ENCODE measurements around the gene NPEPPS.

Gene NPEPPS

DNA sequence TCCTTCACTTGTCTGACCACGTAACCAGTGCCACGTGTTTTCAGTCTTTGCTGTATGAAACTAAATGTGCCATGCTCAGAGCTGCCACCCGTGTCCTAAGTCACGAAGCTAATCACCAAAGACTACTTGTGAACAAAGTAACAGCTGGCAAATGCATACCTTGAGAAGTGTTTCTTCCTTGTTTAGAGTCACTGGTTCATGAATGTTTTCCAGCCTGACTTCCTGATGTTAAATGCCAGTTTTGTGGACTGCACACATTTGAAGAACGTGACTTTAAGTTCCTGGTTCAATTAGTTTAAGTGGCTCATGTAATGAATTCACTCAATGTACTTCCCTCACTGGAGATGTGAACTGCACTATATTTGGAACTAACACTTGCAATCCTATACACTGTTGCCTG, 98.9 kb downstream of the NPEPPS start:
- Histone ChIP-seq H3K27ac (ENCODE audit: insufficient read depth in 1 of 2, low read depth in 1 of 2, low read length in 2 of 2, poor library complexity in 1 of 2, severe bottlenecking in 2 of 2) (no peak overlapping the region), H3K4me3 (ENCODE audit: control insufficient read depth in 1 of 7, extremely low read depth in 1 of 7, insufficient read depth in 4 of 7, low read depth in 2 of 7, low read length in 6 of 7) (no peak overlapping the region), H3K36me3 (ENCODE audit: control insufficient read depth in 4 of 4, insufficient read depth in 4 of 4, low read length in 3 of 4) (peaks cover 0 to 3% (median 2%) of the 10 kb centered on the region in 4 experiments), H3K9me3 (ENCODE audit: control extremely low read depth in 1 of 5, control insufficient read depth in 4 of 5, insufficient read depth in 2 of 5, low read depth in 1 of 5, low read length in 4 of 5) (no peaks in the 10 kb centered on the region), H3K4me1 (ENCODE audit: control extremely low read depth in 1 of 4, control insufficient read depth in 4 of 4, insufficient read depth in 4 of 4, low read length in 3 of 4) (peaks cover 0 to 2% (median 0%) of the 10 kb centered on the region in 4 experiments), H3K27me3 (replicated peaks in 2 of 5; ENCODE audit: control insufficient read depth in 4 of 5, insufficient read depth in 5 of 5, low read length in 4 of 5) (no peaks in the 10 kb centered on the region)
- WGBS (ENCODE audit: insufficient coverage): 83% methylated on average over 5 of the region's 5 CpGs
- ChIA-PET POLR2A (no interaction called here), CTCF (interaction anchor here (0.9 to 1.7 kb wide), 3 partner anchors 11 to 17 kb away, joined by 3 to 4 read pairs (median 4); no protein-coding TSS in a partner anchor)
- no peak for DNase-seq

DNA sequence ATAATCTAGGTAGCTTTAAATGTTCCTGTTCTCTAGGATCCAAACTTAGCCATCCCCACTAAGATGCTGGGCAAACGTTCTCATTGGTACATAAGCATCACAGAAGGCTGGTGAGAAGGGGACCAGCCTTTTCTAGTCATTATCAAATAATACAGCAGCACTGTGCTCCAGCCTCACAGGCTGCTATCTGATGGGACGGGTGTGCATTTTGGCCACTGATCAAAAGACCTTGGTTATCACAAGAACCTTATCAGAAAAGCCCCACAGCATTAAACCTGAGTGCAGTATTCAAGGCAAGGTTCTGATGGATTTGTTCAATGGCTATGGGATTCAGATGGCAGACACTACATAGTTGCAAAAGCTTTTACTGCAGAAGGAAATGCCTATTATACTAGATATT, 99.7 kb downstream of the NPEPPS start:
- Histone ChIP-seq H3K27ac (ENCODE audit: insufficient read depth in 1 of 2, low read depth in 1 of 2, low read length in 2 of 2, poor library complexity in 1 of 2, severe bottlenecking in 2 of 2) (no peak overlapping the region), H3K9me3 (ENCODE audit: control extremely low read depth in 1 of 5, control insufficient read depth in 4 of 5, insufficient read depth in 2 of 5, low read depth in 1 of 5, low read length in 4 of 5) (no peaks in the 10 kb centered on the region), H3K36me3 (ENCODE audit: control insufficient read depth in 4 of 4, insufficient read depth in 4 of 4, low read length in 3 of 4) (peaks cover 0 to under 1% (median 0%) of the 10 kb centered on the region in 4 experiments), H3K27me3 (replicated peaks in 2 of 5; ENCODE audit: control insufficient read depth in 4 of 5, insufficient read depth in 5 of 5, low read length in 4 of 5) (no peaks in the 10 kb centered on the region), H3K4me3 (ENCODE audit: control insufficient read depth in 1 of 7, extremely low read depth in 1 of 7, insufficient read depth in 4 of 7, low read depth in 2 of 7, low read length in 6 of 7) (no peak overlapping the region), H3K4me1 (ENCODE audit: control extremely low read depth in 1 of 4, control insufficient read depth in 4 of 4, insufficient read depth in 4 of 4, low read length in 3 of 4) (peaks cover 0 to 2% (median 0%) of the 10 kb centered on the region in 4 experiments)
- DNase-seq: no peak
- CTCF ChIA-PET: interaction anchor here (0.9 to 1.2 kb wide), 2 partner anchors 12 to 16 kb away, joined by 3 to 4 read pairs; no protein-coding TSS in a partner anchor
- POLR2A ChIA-PET: no interaction called here
- WGBS (ENCODE audit: insufficient coverage): no CpG with 5 or more reads among the region's 2 CpGs

DNA sequence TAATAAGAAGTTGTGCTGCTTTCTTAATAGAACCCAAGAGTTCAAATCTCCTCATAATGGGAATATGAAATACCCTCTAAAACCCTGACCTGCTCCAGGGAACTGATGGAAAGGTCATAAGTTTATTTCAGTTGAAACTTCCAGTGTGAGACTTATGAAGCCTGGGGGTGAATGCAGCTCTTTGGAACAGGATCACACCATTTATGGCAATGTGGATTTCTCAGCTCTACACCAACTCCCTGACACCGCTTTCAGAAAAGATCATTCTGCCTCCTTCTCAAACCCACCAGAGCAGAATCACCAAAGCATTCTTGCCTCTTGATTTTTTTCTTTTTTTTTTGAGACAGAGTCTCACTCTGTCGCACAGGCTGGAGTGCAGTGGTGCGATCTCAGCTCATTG, 102.1 kb downstream of the NPEPPS start:
- Histone ChIP-seq H3K27ac (ENCODE audit: insufficient read depth in 1 of 2, low read depth in 1 of 2, low read length in 2 of 2, poor library complexity in 1 of 2, severe bottlenecking in 2 of 2) (no peak overlapping the region), H3K9me3 (ENCODE audit: control extremely low read depth in 1 of 5, control insufficient read depth in 4 of 5, insufficient read depth in 2 of 5, low read depth in 1 of 5, low read length in 4 of 5) (no peaks in the 10 kb centered on the region), H3K4me3 (ENCODE audit: control insufficient read depth in 1 of 7, extremely low read depth in 1 of 7, insufficient read depth in 4 of 7, low read depth in 2 of 7, low read length in 6 of 7) (no peak overlapping the region), H3K36me3 (ENCODE audit: control insufficient read depth in 4 of 4, insufficient read depth in 4 of 4, low read length in 3 of 4) (peaks cover 0 to 4% (median 0%) of the 10 kb centered on the region in 4 experiments), H3K27me3 (replicated peaks in 2 of 5; ENCODE audit: control insufficient read depth in 4 of 5, insufficient read depth in 5 of 5, low read length in 4 of 5) (no peaks in the 10 kb centered on the region), H3K4me1 (ENCODE audit: control extremely low read depth in 1 of 4, control insufficient read depth in 4 of 4, insufficient read depth in 4 of 4, low read length in 3 of 4) (peaks cover 0 to 5% (median 4%) of the 10 kb centered on the region in 4 experiments)
- no peak for DNase-seq
- WGBS (ENCODE audit: insufficient coverage): 100% methylated on average over 3 of the region's 3 CpGs
- POLR2A ChIA-PET: interaction anchor here (0.7 kb wide), 1 partner anchor 558 kb away, joined by 3 read pairs; no protein-coding TSS in a partner anchor
- CTCF ChIA-PET: interaction anchor here (3.8 kb wide), 1 partner anchor 18 kb away, joined by 14 read pairs; no protein-coding TSS in a partner anchor

DNA sequence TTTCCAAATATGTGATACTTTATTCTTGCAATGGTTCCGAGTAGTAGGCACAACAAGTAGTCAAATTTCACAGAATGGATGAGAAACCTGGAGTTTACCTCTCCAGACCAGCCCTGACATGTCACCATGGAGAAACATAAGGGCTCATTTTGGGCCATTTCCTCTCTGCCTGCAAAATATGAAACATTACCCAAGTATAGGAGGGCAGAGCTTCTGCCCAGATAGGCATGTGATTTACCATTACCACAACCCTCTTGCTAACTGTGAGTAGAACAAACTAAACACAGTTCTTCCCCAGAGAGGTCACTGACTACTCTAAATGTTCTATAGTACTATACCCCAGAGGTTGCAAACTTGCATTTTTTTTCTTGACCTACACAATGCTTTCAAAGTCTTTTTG, 103.1 kb downstream of the NPEPPS start:
- ChIA-PET CTCF (interaction anchor here (2.0 to 3.8 kb wide), 2 partner anchors 10 to 19 kb away, joined by 4 to 14 read pairs; no protein-coding TSS in a partner anchor), POLR2A (no interaction called here)
- Histone ChIP-seq H3K27ac (ENCODE audit: insufficient read depth in 1 of 2, low read depth in 1 of 2, low read length in 2 of 2, poor library complexity in 1 of 2, severe bottlenecking in 2 of 2) (no peak overlapping the region), H3K36me3 (ENCODE audit: control insufficient read depth in 4 of 4, insufficient read depth in 4 of 4, low read length in 3 of 4) (peaks cover 0 to 4% (median 0%) of the 10 kb centered on the region in 4 experiments), H3K9me3 (ENCODE audit: control extremely low read depth in 1 of 5, control insufficient read depth in 4 of 5, insufficient read depth in 2 of 5, low read depth in 1 of 5, low read length in 4 of 5) (no peaks in the 10 kb centered on the region), H3K4me1 (ENCODE audit: control extremely low read depth in 1 of 4, control insufficient read depth in 4 of 4, insufficient read depth in 4 of 4, low read length in 3 of 4) (peaks cover 0 to 5% (median 4%) of the 10 kb centered on the region in 4 experiments), H3K27me3 (replicated peaks in 2 of 5; ENCODE audit: control insufficient read depth in 4 of 5, insufficient read depth in 5 of 5, low read length in 4 of 5) (no peaks in the 10 kb centered on the region), H3K4me3 (ENCODE audit: control insufficient read depth in 1 of 7, extremely low read depth in 1 of 7, insufficient read depth in 4 of 7, low read depth in 2 of 7, low read length in 6 of 7) (no peak overlapping the region)
- no CpG with 5 or more reads among the region's 1 CpG for WGBS (ENCODE audit: insufficient coverage)
- no peak for DNase-seq

DNA sequence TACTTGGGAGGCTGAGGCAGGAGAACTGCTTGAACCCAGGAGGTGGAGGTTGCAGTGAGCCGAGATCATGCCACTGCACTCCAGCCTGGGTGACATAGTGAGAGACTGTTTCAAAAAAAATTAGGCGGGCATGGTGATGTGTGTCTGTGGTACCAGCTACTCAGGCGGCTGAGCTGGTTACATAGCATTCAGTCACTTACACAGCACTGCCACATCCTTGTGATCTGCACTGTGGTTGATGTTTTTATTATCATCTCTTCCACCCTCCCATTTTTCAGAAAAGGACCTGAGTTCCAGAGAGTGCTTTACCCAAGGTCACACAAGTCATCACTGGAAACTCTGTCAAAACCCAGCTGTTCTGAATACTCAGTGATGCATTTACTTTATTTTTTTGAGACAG, 104.0 kb downstream of the NPEPPS start:
- DNase-seq: no peak
- Histone ChIP-seq H3K4me3 (ENCODE audit: control insufficient read depth in 1 of 7, extremely low read depth in 1 of 7, insufficient read depth in 4 of 7, low read depth in 2 of 7, low read length in 6 of 7) (no peak overlapping the region), H3K27ac (ENCODE audit: insufficient read depth in 1 of 2, low read depth in 1 of 2, low read length in 2 of 2, poor library complexity in 1 of 2, severe bottlenecking in 2 of 2) (no peak overlapping the region), H3K27me3 (replicated peaks in 2 of 5; ENCODE audit: control insufficient read depth in 4 of 5, insufficient read depth in 5 of 5, low read length in 4 of 5) (no peaks in the 10 kb centered on the region), H3K36me3 (ENCODE audit: control insufficient read depth in 4 of 4, insufficient read depth in 4 of 4, low read length in 3 of 4) (peaks cover 0 to 4% (median 0%) of the 10 kb centered on the region in 4 experiments), H3K9me3 (ENCODE audit: control extremely low read depth in 1 of 5, control insufficient read depth in 4 of 5, insufficient read depth in 2 of 5, low read depth in 1 of 5, low read length in 4 of 5) (no peaks in the 10 kb centered on the region), H3K4me1 (ENCODE audit: control extremely low read depth in 1 of 4, control insufficient read depth in 4 of 4, insufficient read depth in 4 of 4, low read length in 3 of 4) (peaks cover 0 to 5% (median 4%) of the 10 kb centered on the region in 4 experiments)
- no CpG with 5 or more reads among the region's 3 CpGs for WGBS (ENCODE audit: insufficient coverage)
- ChIA-PET CTCF (interaction anchor here (1.1 to 3.8 kb wide), 3 partner anchors 11 to 20 kb away, joined by 3 to 14 read pairs (median 4); no protein-coding TSS in a partner anchor), POLR2A (no interaction called here)

DNA sequence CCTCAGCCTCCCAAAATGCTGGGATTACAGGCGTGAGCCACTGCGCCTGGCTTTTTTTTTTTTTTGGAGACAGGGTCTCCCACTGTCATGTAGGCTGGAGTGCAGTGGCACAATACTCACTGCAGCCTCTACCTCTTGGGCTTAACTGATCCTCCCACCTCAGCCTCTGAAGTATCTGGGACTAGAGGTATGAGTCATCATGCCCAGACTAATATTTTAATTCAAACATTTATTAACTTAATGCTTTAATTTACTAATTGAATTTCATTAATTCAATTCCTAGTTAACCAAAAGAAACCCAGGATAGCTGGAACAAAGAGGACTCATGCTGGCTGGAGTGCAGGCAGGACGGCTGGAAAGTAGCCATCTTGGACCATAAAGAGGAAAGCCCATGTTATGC, 104.8 kb downstream of the NPEPPS start:
- 96% methylated on average over 2 of the region's 3 CpGs for WGBS (ENCODE audit: insufficient coverage)
- no peak overlapping the region for H3K4me3 ChIP-seq (ENCODE audit: control insufficient read depth in 1 of 7, extremely low read depth in 1 of 7, insufficient read depth in 4 of 7, low read depth in 2 of 7, low read length in 6 of 7)
- H3K27me3 ChIP-seq (replicated peaks in 2 of 5; ENCODE audit: control insufficient read depth in 4 of 5, insufficient read depth in 5 of 5, low read length in 4 of 5): no peaks in the 10 kb centered on the region
- DNase-seq: no peak
- ChIA-PET CTCF (interaction anchor here (1.1 to 3.8 kb wide), 3 partner anchors 11 to 21 kb away, joined by 3 to 14 read pairs (median 4); no protein-coding TSS in a partner anchor), POLR2A (no interaction called here)
- H3K9me3 ChIP-seq (ENCODE audit: control extremely low read depth in 1 of 5, control insufficient read depth in 4 of 5, insufficient read depth in 2 of 5, low read depth in 1 of 5, low read length in 4 of 5): no peaks in the 10 kb centered on the region
- H3K36me3 ChIP-seq (ENCODE audit: control insufficient read depth in 4 of 4, insufficient read depth in 4 of 4, low read length in 3 of 4): peaks cover 0 to 4% (median 0%) of the 10 kb centered on the region in 4 experiments
- H3K4me1 ChIP-seq (ENCODE audit: control extremely low read depth in 1 of 4, control insufficient read depth in 4 of 4, insufficient read depth in 4 of 4, low read length in 3 of 4): peaks cover 0 to 5% (median 4%) of the 10 kb centered on the region in 4 experiments
- no peak overlapping the region for H3K27ac ChIP-seq (ENCODE audit: insufficient read depth in 1 of 2, low read depth in 1 of 2, low read length in 2 of 2, poor library complexity in 1 of 2, severe bottlenecking in 2 of 2)

DNA sequence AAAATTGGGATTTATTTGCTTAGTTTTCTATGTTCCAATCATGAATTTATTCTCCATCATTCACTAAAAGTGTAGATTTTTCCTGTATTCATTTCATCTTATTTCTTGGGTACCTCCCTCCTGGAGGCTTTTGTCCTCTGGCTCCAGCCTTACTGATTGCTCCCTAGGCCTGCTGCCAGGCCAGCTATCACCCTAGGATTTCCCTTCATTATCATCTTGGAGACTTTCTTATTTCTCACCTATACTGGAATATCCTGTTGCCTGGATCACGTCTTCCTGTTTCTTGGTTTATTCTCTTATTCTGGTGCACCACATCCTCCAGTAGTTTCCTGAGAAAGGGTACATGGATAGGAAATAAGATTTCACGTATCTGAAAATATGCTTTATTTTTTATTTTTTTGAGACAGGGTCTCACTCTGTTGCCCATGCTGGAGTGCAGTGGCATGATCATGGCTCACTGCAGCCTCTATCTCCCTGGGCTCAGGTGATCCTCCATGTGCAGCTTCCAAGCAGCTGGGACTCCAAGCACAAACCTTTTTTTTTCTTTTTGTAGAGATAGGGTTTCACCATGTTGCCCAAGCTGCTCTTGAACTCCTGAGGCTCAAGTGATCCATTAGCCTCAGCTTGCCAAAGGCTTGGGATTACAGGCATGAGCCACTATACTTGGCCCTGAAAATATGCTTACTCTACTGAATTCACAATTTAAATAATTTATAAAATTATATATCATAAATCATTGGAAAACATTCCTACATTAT, 105.5 kb downstream of the NPEPPS start:
- no peak for DNase-seq
- Histone ChIP-seq H3K9me3 (ENCODE audit: control extremely low read depth in 1 of 5, control insufficient read depth in 4 of 5, insufficient read depth in 2 of 5, low read depth in 1 of 5, low read length in 4 of 5) (no peaks in the 10 kb centered on the region), H3K4me3 (ENCODE audit: control insufficient read depth in 1 of 7, extremely low read depth in 1 of 7, insufficient read depth in 4 of 7, low read depth in 2 of 7, low read length in 6 of 7) (no peak overlapping the region), H3K27me3 (replicated peaks in 2 of 5; ENCODE audit: control insufficient read depth in 4 of 5, insufficient read depth in 5 of 5, low read length in 4 of 5) (no peaks in the 10 kb centered on the region), H3K27ac (ENCODE audit: insufficient read depth in 1 of 2, low read depth in 1 of 2, low read length in 2 of 2, poor library complexity in 1 of 2, severe bottlenecking in 2 of 2) (no peak overlapping the region), H3K36me3 (ENCODE audit: control insufficient read depth in 4 of 4, insufficient read depth in 4 of 4, low read length in 3 of 4) (peaks cover 0 to 4% (median 0%) of the 10 kb centered on the region in 4 experiments), H3K4me1 (ENCODE audit: control extremely low read depth in 1 of 4, control insufficient read depth in 4 of 4, insufficient read depth in 4 of 4, low read length in 3 of 4) (peaks cover 0 to 5% (median 4%) of the 10 kb centered on the region in 4 experiments)
- POLR2A ChIA-PET: no interaction called here
- WGBS (ENCODE audit: insufficient coverage): no CpG with 5 or more reads among the region's 2 CpGs
- CTCF ChIA-PET: interaction anchor here (1.4 to 3.8 kb wide), 2 partner anchors 13 to 21 kb away, joined by 3 to 14 read pairs; partner anchors contain the start of gene KPNB1

Data from common myeloid progenitor, CD34-positive (primary cell).